ENCODE data around the gene PRIMA1. TPM values are rescaled to one million over a fixed set of nuclear protein-coding genes. Genes with fewer than 3 reads are reported as not detected.

Gene PRIMA1
- polyA plus RNA-seq, 1 of the 3 experiments (the other 2 are of a cell fraction), result 0.18 TPM

- no peak for TF ChIP-seq EZH2phosphoT487 (IDR thresholded peaks at IDR 0.05; ENCODE audit: borderline replicate concordance, low read depth)
- no peak for TF ChIP-seq CTCF (IDR thresholded peaks at IDR 0.05)
Measured at GRCh38 chr14:93720076-93720815, 68.0 kb downstream of the PRIMA1 start (continued).

DNA sequence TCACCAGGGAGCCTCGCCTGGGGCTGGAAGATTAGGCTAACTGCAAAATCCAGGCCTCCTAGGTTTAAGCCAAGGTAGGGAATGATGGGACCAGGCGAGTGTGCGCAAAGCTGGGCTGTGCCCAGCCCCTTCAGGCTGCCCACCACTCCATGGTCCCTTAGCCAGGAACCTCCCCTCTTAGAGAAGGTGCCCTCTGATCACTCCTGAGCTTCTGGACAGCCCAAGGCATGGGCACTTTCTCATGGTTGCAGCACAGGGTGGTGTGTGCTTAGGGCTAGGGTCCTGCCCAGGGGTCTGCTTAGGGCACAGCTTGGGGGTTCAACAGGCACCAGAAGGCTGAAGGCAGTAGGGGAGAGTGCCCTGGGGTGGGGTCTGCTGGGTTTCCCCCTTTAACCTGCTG is 69.0 kb downstream of the PRIMA1 start:
- H4K20me1 ChIP-seq (ENCODE audit: insufficient read depth), result no peaks in the 10 kb centered on the region
- H3K4me2 ChIP-seq, result no peak overlapping the region
- no peak overlapping the region for H3K4me3 ChIP-seq (ENCODE audit: low read depth in 2 of 2, low read length in 1 of 2)
- H3K9me2 ChIP-seq, result no peaks in the 10 kb centered on the region
- no peak for DNase-seq
- TF ChIP-seq FOSL2 (IDR thresholded peaks at IDR 0.05; ENCODE audit: borderline replicate concordance, low read depth), result no peak
- TF ChIP-seq TEAD4 (IDR thresholded peaks at IDR 0.05; ENCODE audit: borderline replicate concordance, insufficient read depth), result no peak
- TF ChIP-seq, protein P1, sequence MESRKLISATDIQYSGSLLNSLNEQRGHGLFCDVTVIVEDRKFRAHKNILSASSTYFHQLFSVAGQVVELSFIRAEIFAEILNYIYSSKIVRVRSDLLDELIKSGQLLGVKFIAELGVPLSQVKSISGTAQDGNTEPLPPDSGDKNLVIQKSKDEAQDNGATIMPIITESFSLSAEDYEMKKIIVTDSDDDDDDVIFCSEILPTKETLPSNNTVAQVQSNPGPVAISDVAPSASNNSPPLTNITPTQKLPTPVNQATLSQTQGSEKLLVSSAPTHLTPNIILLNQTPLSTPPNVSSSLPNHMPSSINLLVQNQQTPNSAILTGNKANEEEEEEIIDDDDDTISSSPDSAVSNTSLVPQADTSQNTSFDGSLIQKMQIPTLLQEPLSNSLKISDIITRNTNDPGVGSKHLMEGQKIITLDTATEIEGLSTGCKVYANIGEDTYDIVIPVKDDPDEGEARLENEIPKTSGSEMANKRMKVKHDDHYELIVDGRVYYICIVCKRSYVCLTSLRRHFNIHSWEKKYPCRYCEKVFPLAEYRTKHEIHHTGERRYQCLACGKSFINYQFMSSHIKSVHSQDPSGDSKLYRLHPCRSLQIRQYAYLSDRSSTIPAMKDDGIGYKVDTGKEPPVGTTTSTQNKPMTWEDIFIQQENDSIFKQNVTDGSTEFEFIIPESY (IDR thresholded peaks at IDR 0.05; ENCODE audit: borderline replicate concordance, low read depth), result no peak
- no peak for TF ChIP-seq FOXJ3 (CRISPR knock-in tag; IDR thresholded peaks at IDR 0.05)
- no peak for TF ChIP-seq IRF3 (IDR thresholded peaks at IDR 0.05; ENCODE audit: low read depth, low read length)
- no peak for TF ChIP-seq USF2 (IDR thresholded peaks at IDR 0.05; ENCODE audit: borderline replicate concordance, low read depth, low read length)
- TF ChIP-seq CTCF (IDR thresholded peaks at IDR 0.05), result no peak
- H3K9me3 ChIP-seq, result no peaks in the 10 kb centered on the region
- WGBS (ENCODE audit: low lambda C conversion rate), result 34% methylated on average over 3 of the region's 3 CpGs
- H3K27ac ChIP-seq (ENCODE audit: low read depth in 2 of 2, low read length in 1 of 2), result no peak overlapping the region
- POLR2A ChIA-PET, result no interaction called here
- H3K36me3 ChIP-seq (replicated peaks in 1 of 2; ENCODE audit: control insufficient read depth in 1 of 2, insufficient read depth in 2 of 2, low read length in 1 of 2), result no peaks in the 10 kb centered on the region
- H3K9ac ChIP-seq, result no peak overlapping the region
- H3K79me2 ChIP-seq (ENCODE audit: insufficient read depth), result no peaks in the 10 kb centered on the region
- CTCF ChIA-PET, result interaction anchor here (0.7 to 1.7 kb wide), 4 partner anchors 8 to 186 kb away, joined by 3 to 4 read pairs (median 3); no protein-coding TSS in a partner anchor
- no peak overlapping the region for H2AFZ ChIP-seq (ENCODE audit: low read depth)
- H3F3A ChIP-seq (replicated peaks; ENCODE audit: insufficient read depth), result no peaks in the 10 kb centered on the region
- peaks cover 0 to 6% of the 10 kb centered on the region in 2 experiments; a peak in 1 of 4 replicates for H3K4me1 ChIP-seq (ENCODE audit: control insufficient read depth in 1 of 2, insufficient read depth in 2 of 2, low read depth in 1 of 2, low read length in 1 of 2)
- no peaks in the 10 kb centered on the region for H3K27me3 ChIP-seq (ENCODE audit: insufficient read depth)

All from SK-N-SH (cell line).